22Rv1 (cell line): ENCODE measurements around the gene RPS6KC1.

Experiments
- H3K27ac ChIP-seq: fragments of 450-650 bp; 2 replicates; pipeline ENCODE4 v1.5.1; 2017
- CTCF ChIP-seq: fragments of 450-650 bp; IDR thresholded peaks from 2 replicates; pipeline ENCODE4 v1.5.1; 2017; ENCODE audit warnings: mild to moderate bottlenecking
- ZFX ChIP-seq: fragments of 450-650 bp; IDR thresholded peaks from 2 replicates; pipeline ENCODE4 v1.6.1; 2017; ENCODE audit warnings: antibody characterized with exemption, borderline replicate concordance

RPS6KC1 gene

DNA sequence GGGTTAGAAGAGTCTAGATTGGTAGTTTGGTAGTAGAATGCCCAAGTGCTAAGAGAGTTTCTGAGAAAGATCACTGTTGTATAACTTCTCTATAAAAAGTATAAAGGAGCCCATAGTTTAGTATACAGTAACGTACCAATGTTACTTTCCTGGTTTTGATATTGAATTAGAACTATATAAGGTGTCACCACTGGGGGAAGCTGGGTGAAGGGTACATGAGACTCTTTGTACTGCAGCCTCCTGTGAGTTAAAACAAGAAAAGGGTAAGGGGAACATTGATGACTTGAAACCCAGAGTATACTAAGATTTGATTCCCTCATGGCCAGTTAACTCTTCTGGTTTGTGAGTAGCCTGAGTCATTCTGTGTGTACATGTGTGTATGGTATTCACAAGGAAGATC, 129.8 kb downstream of the RPS6KC1 start:
- no peak for TF ChIP-seq CTCF
- TF ChIP-seq ZFX: no peak
- no peak overlapping the region for H3K27ac ChIP-seq

DNA sequence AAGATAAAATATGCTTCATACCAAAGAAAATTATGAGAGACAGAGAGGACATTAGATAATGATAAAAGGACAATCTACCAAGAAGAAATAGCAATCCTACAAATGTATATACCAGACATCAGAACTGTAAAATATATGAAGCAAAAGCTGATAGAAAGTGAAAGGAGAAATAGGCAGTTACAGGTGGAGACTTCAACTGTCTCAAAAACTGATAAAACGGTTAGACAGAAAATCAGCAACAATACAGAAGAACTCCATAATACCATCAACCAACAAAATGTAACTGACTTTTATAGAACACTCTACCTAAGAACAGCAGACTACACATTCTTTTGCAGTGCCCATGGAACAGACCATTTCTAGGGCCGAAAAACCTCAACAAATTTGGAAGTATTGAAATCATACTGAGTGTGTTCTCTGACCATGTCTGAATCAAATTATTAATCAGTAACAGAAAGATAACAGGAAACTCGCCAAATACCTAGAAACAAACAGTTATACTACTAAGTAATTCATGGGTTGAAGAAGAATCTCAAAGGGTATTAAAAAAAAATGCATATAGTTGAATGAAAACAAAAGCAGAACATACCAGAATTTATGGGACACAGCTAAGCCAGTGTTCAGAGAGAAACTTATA, 132.1 kb downstream of the RPS6KC1 start:
- no peak overlapping the region for H3K27ac ChIP-seq
- TF ChIP-seq CTCF (no peak), ZFX (no peak)

- no peak overlapping the region for H3K27ac ChIP-seq
Measured at GRCh38 chr1:213186168-213186567, 135.1 kb downstream of the RPS6KC1 start.

DNA sequence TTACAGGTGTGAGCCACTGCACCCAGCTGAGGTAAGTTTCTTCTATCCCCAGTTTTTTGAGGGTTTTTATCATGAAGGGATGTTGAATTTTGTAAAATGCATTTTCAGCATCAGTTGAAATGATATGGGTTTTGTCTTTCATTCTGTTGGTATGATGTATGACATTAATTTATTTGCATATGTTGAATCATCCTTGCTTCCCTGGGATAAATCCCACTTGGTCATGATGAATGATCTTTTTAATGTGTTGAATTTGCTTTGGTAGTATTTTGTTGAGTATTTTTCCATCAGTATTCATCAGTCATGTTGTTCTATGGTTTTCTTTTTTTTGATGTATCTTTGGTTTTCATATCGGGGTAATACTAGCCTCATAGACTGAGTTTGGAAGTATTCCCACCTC, 141.0 kb downstream of the RPS6KC1 start:
- no peak for TF ChIP-seq ZFX
- TF ChIP-seq CTCF: no peak
- H3K27ac ChIP-seq: no peak overlapping the region

More at GRCh38 chr1:213186168-213186567, 135.1 kb downstream of the RPS6KC1 start:
- no peak for TF ChIP-seq ZFX
- no peak for TF ChIP-seq CTCF

- no peak overlapping the region for H3K27ac ChIP-seq
- TF ChIP-seq CTCF (no peak), ZFX (no peak)
Measured at GRCh38 chr1:213194383-213194782, 143.3 kb downstream of the RPS6KC1 start.

- no peak overlapping the region for H3K27ac ChIP-seq
- TF ChIP-seq CTCF (no peak), ZFX (no peak)
Measured at GRCh38 chr1:213194855-213195254, 143.8 kb downstream of the RPS6KC1 start.

GRCh38 chr1:213196328-213197054, 145.4 kb downstream of the RPS6KC1 start:
- H3K27ac ChIP-seq: peak overlapping the region; percentile 64
